HepG2 (cell line): Measurements from ENCODE around the gene RNGTT. TPM values are rescaled to one million over a fixed set of nuclear protein-coding genes. Genes with fewer than 3 reads are reported as not detected.

Experiments used
- CBX5 ChIP-seq: sonication (generic); formaldehyde crosslinking; IDR thresholded peaks from 2 replicates; pipeline ENCODE4 v1.4.0; 2020; ENCODE audit warnings: missing genetic modification reagents, borderline replicate concordance
- CREB1 ChIP-seq, 2 experiments: fragments of 450-650 bp in 1 of 2; IDR thresholded peaks; 2 replicates each; pipeline ENCODE4 v1.6.1; 2016 to 2017; ENCODE audit warnings: control low read depth in 1 of 2, mild to moderate bottlenecking in 1 of 2, missing compliant biosample characterization in 1 of 2, missing genetic modification characterization in 1 of 2
- ERF ChIP-seq: IDR thresholded peaks from 2 replicates; pipeline ENCODE4 v1.6.1; 2018; ENCODE audit warnings: missing biosample characterization, missing genetic modification reagents
- FOSL2 ChIP-seq: sonication (generic); formaldehyde crosslinking; IDR thresholded peaks from 2 replicates; pipeline ENCODE4 v1.4.0; 2020; ENCODE audit warnings: missing genetic modification reagents
- FOXO1 ChIP-seq: sonication (generic); formaldehyde crosslinking; IDR thresholded peaks from 2 replicates; pipeline ENCODE4 v1.4.0; 2020; ENCODE audit warnings: missing genetic modification reagents
- FOXP1 ChIP-seq, 2 experiments: fragments of 450-650 bp in 1 of 2; IDR thresholded peaks; 2 replicates each; pipeline ENCODE4 v1.6.1; 2017 to 2018; ENCODE audit warnings: antibody characterized with exemption in 1 of 2
- HOMEZ ChIP-seq: IDR thresholded peaks from 2 replicates; pipeline ENCODE4 v1.6.1; 2016; ENCODE audit warnings: low read depth
- HOXA3 ChIP-seq: sonication (generic); formaldehyde crosslinking; IDR thresholded peaks from 2 replicates; pipeline ENCODE4 v1.5.0; 2020; ENCODE audit warnings: missing genetic modification reagents
- JUN ChIP-seq: sonication (generic); formaldehyde crosslinking; IDR thresholded peaks from 2 replicates; pipeline ENCODE4 v1.4.0; 2020; ENCODE audit warnings: mild to moderate bottlenecking, missing genetic modification reagents
- RARA ChIP-seq: IDR thresholded peaks from 2 replicates; pipeline ENCODE4 v1.6.1; 2016; ENCODE audit warnings: missing genetic modification reagents, missing compliant biosample characterization
- SALL1 ChIP-seq: sonication (generic); formaldehyde crosslinking; IDR thresholded peaks from 2 replicates; pipeline ENCODE4 v1.8.0; 2022; ENCODE audit warnings: mild to moderate bottlenecking, missing genetic modification reagents
- XBP1 ChIP-seq: sonication (generic); formaldehyde crosslinking; IDR thresholded peaks from 2 replicates; pipeline ENCODE4 v1.5.0; 2020; ENCODE audit warnings: missing genetic modification reagents
- ZMYM3 ChIP-seq: sonication (generic); formaldehyde crosslinking; IDR thresholded peaks from 2 replicates; pipeline ENCODE4 v1.5.1; 2020; ENCODE audit warnings: mild to moderate bottlenecking, missing genetic modification reagents
- ZNF484 ChIP-seq: sonication (generic); formaldehyde crosslinking; IDR thresholded peaks from 2 replicates; pipeline ENCODE4 v1.5.1; 2020; ENCODE audit warnings: mild to moderate bottlenecking, low read depth, missing genetic modification reagents, borderline replicate concordance
- polyA plus RNA-seq, 8 experiments: library from polyadenylated mRNA; depleted of rRNA in 3 of 8; stranded (reverse) in 7 of 8; unstranded in 1 of 8; fragments of >200 nt; fragmentation: Illumina TruSeq in 4 of 8; extraction: Trizol in 4 of 8; gene quantifications; 2 replicates each; pipeline versions ENCODE4 v1.2.1 to v1.2.3, GENCODE V29; 2011 to 2016; ENCODE audit warnings: low read depth in 4 of 8, missing spikeins in 1 of 8, mixed read lengths in 1 of 8; ENCODE audit not compliant: insufficient read depth in 1 of 8
- total RNA-seq, 5 experiments: library from RNA; depleted of rRNA; stranded (reverse); fragments of >200 nt; fragmentation: Illumina TruSeq; extraction: Trizol; gene quantifications; 2 replicates each; pipeline ENCODE4 v1.2.3, GENCODE V29; 2016; ENCODE audit warnings: low read depth in 1 of 5
- TF ChIP-seq, protein P1 (sequence below): sonication (generic); formaldehyde crosslinking; IDR thresholded peaks from 2 replicates; pipeline ENCODE4 v1.4.0; 2020; ENCODE audit warnings: missing genetic modification reagents
- TF ChIP-seq, protein P2 (sequence below): sonication (generic); formaldehyde crosslinking; IDR thresholded peaks from 2 replicates; pipeline ENCODE4 v1.8.0; 2022; ENCODE audit warnings: mild to moderate bottlenecking, missing genetic modification reagents
- TF ChIP-seq, protein P3 (sequence below): fragments of 450-650 bp; IDR thresholded peaks from 2 replicates; pipeline ENCODE4 v1.6.1; 2016
- TF ChIP-seq, protein P4 (sequence below): IDR thresholded peaks from 2 replicates; pipeline ENCODE4 v1.6.1; 2016; ENCODE audit warnings: low read depth, missing genetic modification reagents, missing compliant biosample characterization

The RNGTT gene
- total and polyA plus RNA-seq, 2 of the 13 experiments (the other 11 are each of a cell fraction or from before 2014, with no cell fraction given), result 6.0 to 22.6 TPM

- TF ChIP-seq CREB1 (IDR thresholded peaks at IDR 0.05), result 0 out of 2 replicates have a peak, but pooled peaks have one; percentile 34
- peak; percentile 69 for TF ChIP-seq CREB1 (CRISPR knock-in tag; IDR thresholded peaks at IDR 0.05)
- TF ChIP-seq, protein P1, sequence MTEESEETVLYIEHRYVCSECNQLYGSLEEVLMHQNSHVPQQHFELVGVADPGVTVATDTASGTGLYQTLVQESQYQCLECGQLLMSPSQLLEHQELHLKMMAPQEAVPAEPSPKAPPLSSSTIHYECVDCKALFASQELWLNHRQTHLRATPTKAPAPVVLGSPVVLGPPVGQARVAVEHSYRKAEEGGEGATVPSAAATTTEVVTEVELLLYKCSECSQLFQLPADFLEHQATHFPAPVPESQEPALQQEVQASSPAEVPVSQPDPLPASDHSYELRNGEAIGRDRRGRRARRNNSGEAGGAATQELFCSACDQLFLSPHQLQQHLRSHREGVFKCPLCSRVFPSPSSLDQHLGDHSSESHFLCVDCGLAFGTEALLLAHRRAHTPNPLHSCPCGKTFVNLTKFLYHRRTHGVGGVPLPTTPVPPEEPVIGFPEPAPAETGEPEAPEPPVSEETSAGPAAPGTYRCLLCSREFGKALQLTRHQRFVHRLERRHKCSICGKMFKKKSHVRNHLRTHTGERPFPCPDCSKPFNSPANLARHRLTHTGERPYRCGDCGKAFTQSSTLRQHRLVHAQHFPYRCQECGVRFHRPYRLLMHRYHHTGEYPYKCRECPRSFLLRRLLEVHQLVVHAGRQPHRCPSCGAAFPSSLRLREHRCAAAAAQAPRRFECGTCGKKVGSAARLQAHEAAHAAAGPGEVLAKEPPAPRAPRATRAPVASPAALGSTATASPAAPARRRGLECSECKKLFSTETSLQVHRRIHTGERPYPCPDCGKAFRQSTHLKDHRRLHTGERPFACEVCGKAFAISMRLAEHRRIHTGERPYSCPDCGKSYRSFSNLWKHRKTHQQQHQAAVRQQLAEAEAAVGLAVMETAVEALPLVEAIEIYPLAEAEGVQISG, result no peak
- peak; percentile 86 for TF ChIP-seq HOMEZ (CRISPR knock-in tag)
- TF ChIP-seq JUN, result peak; percentile 94
- TF ChIP-seq, protein P2, sequence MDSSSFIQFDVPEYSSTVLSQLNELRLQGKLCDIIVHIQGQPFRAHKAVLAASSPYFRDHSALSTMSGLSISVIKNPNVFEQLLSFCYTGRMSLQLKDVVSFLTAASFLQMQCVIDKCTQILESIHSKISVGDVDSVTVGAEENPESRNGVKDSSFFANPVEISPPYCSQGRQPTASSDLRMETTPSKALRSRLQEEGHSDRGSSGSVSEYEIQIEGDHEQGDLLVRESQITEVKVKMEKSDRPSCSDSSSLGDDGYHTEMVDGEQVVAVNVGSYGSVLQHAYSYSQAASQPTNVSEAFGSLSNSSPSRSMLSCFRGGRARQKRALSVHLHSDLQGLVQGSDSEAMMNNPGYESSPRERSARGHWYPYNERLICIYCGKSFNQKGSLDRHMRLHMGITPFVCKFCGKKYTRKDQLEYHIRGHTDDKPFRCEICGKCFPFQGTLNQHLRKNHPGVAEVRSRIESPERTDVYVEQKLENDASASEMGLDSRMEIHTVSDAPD (CRISPR knock-in tag), result no peak
- peak; percentile 37; the same call in 1 of the 2 replicates for TF ChIP-seq HOXA3 (CRISPR knock-in tag)
- TF ChIP-seq ZMYM3 (CRISPR knock-in tag), result 0 out of 2 replicates have a peak, but pooled peaks have one; percentile 55
- no peak for TF ChIP-seq XBP1
- TF ChIP-seq FOXO1 (CRISPR knock-in tag), result peak; percentile 87
- TF ChIP-seq ERF, result peak; percentile 14; the same call in 1 of the 2 replicates
- TF ChIP-seq SALL1, result peak; percentile 61; the same call in 1 of the 2 replicates
- TF ChIP-seq ZNF484 (CRISPR knock-in tag), result no peak
- TF ChIP-seq FOSL2 (CRISPR knock-in tag), result peak; percentile 97
- TF ChIP-seq, protein P3, sequence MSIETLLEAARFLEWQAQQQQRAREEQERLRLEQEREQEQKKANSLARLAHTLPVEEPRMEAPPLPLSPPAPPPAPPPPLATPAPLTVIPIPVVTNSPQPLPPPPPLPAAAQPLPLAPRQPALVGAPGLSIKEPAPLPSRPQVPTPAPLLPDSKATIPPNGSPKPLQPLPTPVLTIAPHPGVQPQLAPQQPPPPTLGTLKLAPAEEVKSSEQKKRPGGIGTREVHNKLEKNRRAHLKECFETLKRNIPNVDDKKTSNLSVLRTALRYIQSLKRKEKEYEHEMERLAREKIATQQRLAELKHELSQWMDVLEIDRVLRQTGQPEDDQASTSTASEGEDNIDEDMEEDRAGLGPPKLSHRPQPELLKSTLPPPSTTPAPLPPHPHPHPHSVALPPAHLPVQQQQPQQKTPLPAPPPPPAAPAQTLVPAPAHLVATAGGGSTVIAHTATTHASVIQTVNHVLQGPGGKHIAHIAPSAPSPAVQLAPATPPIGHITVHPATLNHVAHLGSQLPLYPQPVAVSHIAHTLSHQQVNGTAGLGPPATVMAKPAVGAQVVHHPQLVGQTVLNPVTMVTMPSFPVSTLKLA, result peak; percentile 28; the same call in 1 of the 2 replicates
- no peak for TF ChIP-seq CBX5 (CRISPR knock-in tag)
- peak; percentile 82 for TF ChIP-seq RARA (CRISPR knock-in tag)
- TF ChIP-seq, protein P4, sequence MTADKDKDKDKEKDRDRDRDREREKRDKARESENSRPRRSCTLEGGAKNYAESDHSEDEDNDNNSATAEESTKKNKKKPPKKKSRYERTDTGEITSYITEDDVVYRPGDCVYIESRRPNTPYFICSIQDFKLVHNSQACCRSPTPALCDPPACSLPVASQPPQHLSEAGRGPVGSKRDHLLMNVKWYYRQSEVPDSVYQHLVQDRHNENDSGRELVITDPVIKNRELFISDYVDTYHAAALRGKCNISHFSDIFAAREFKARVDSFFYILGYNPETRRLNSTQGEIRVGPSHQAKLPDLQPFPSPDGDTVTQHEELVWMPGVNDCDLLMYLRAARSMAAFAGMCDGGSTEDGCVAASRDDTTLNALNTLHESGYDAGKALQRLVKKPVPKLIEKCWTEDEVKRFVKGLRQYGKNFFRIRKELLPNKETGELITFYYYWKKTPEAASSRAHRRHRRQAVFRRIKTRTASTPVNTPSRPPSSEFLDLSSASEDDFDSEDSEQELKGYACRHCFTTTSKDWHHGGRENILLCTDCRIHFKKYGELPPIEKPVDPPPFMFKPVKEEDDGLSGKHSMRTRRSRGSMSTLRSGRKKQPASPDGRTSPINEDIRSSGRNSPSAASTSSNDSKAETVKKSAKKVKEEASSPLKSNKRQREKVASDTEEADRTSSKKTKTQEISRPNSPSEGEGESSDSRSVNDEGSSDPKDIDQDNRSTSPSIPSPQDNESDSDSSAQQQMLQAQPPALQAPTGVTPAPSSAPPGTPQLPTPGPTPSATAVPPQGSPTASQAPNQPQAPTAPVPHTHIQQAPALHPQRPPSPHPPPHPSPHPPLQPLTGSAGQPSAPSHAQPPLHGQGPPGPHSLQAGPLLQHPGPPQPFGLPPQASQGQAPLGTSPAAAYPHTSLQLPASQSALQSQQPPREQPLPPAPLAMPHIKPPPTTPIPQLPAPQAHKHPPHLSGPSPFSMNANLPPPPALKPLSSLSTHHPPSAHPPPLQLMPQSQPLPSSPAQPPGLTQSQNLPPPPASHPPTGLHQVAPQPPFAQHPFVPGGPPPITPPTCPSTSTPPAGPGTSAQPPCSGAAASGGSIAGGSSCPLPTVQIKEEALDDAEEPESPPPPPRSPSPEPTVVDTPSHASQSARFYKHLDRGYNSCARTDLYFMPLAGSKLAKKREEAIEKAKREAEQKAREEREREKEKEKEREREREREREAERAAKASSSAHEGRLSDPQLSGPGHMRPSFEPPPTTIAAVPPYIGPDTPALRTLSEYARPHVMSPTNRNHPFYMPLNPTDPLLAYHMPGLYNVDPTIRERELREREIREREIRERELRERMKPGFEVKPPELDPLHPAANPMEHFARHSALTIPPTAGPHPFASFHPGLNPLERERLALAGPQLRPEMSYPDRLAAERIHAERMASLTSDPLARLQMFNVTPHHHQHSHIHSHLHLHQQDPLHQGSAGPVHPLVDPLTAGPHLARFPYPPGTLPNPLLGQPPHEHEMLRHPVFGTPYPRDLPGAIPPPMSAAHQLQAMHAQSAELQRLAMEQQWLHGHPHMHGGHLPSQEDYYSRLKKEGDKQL, result peak; percentile 49; the same call in 1 of the 2 replicates
- peak; percentile 67 for TF ChIP-seq FOXP1 (IDR thresholded peaks at IDR 0.05)
- TF ChIP-seq FOXP1 (CRISPR knock-in tag; IDR thresholded peaks at IDR 0.05), result peak; percentile 95
These were observed 22.5 kb upstream of the RNGTT start (continued) for GRCh38 chr6:88985901-88986300.
